Endothelial cell of umbilical vein (primary cell): ENCODE data around the gene SHC1. TPM values are rescaled to one million over a fixed set of nuclear protein-coding genes. Genes with fewer than 3 reads are reported as not detected.

ENCODE experiments used
- BruUV-seq: library from RNA; stranded (reverse); fragments of 400-500 nt; replicated peaks from 2 replicates; lab custom pipeline; 2021; lab: Mats Ljungman, UMichigan
- CTCF ChIA-PET: fragments of 300-600, 350-600 bp; sonication (Branson Sonifier 250); formaldehyde crosslinking; loops from one replicate; lab custom pipeline; 2021; ENCODE audit warnings: antibody characterized with exemption, inconsistent platforms; lab: Charles Lee
- POLR2A ChIA-PET: fragments of 300-600, 350-600 bp; sonication (Branson Sonifier 250); formaldehyde crosslinking; loops from one replicate; lab custom pipeline; 2021; ENCODE audit warnings: antibody characterized with exemption, inconsistent platforms; lab: Charles Lee
- DNase-seq: peaks from one replicate; pipeline ENCODE4 v3.0.0-alpha.2; 2011; ENCODE audit warnings: low read depth, low spot score
- FAIRE-seq: peaks from 2 replicates; lab custom pipeline; 2011; peaks lifted over from hg19 to GRCh38; lab: Jason Lieb, UNC
- H2AFZ ChIP-seq: 2 replicates; pipeline ENCODE4 v1.6.0; 2012; ENCODE audit warnings: low read depth, low read length, control low read depth, inconsistent platforms
- H3K27ac ChIP-seq: 2 replicates; pipeline ENCODE4 v1.5.1; 2011; ENCODE audit warnings: low read depth, mild to moderate bottlenecking, control low read depth, low read length, moderate library complexity; ENCODE audit not compliant: insufficient read depth
- H3K27me3 ChIP-seq, 2 experiments: 2 replicates each; pipeline versions ENCODE4 v1.6.0 to v1.6.1; 2011; ENCODE audit warnings: low read length in 2 of 2, mixed read lengths in 1 of 2; ENCODE audit not compliant: control insufficient read depth in 2 of 2, insufficient read depth in 2 of 2
- H3K36me3 ChIP-seq, 2 experiments: 2 replicates in 1 of 2; 3 replicates in 1 of 2; pipeline ENCODE4 v1.5.1; 2011; ENCODE audit warnings: low read length in 2 of 2, mild to moderate bottlenecking in 1 of 2, moderate library complexity in 1 of 2; ENCODE audit not compliant: control insufficient read depth in 2 of 2, insufficient read depth in 2 of 2; ENCODE audit errors: extremely low read depth in 1 of 2
- H3K4me1 ChIP-seq: 3 replicates; pipeline ENCODE4 v1.5.1; 2011; ENCODE audit warnings: mild to moderate bottlenecking, low read length; ENCODE audit not compliant: control insufficient read depth, insufficient read depth; ENCODE audit errors: extremely low read depth
- H3K4me2 ChIP-seq: 2 replicates; pipeline ENCODE4 v1.6.1; 2011; ENCODE audit warnings: low read length, control low read depth, mixed read lengths; ENCODE audit not compliant: insufficient read depth
- H3K4me3 ChIP-seq, 3 experiments: fragments of 200-600 bp in 1 of 3; sonication (generic), shearing (Covaris generic) in 1 of 3; replicated peaks in 1 of 3; 2 replicates each; pipeline ENCODE4 v1.5.1; 2011 to 2016; ENCODE audit warnings: control low read depth in 3 of 3, low read length in 3 of 3, mild to moderate bottlenecking in 2 of 3, inconsistent platforms in 1 of 3, low read depth in 1 of 3, moderate library complexity in 1 of 3; ENCODE audit not compliant: insufficient read depth in 1 of 3
- H3K79me2 ChIP-seq: 2 replicates; pipeline ENCODE4 v1.6.0; 2012; ENCODE audit warnings: low read length, inconsistent platforms; ENCODE audit not compliant: control insufficient read depth, insufficient read depth
- H3K9ac ChIP-seq: replicated peaks from 2 replicates; pipeline ENCODE3; 2011; ENCODE audit warnings: low read length, control low read depth; ENCODE audit not compliant: insufficient read depth; ENCODE audit errors: extremely low read depth
- H3K9me1 ChIP-seq: replicated peaks from 3 replicates; pipeline ENCODE4 v1.6.0; 2011; ENCODE audit warnings: mild to moderate bottlenecking, low read length; ENCODE audit not compliant: control insufficient read depth, insufficient read depth; ENCODE audit errors: extremely low read depth
- H3K9me3 ChIP-seq: replicated peaks from 2 replicates; pipeline ENCODE4 v1.5.1; 2012; ENCODE audit warnings: low read length, inconsistent platforms; ENCODE audit not compliant: control insufficient read depth, insufficient read depth
- H4K20me1 ChIP-seq: replicated peaks from 2 replicates; pipeline ENCODE3; 2011; ENCODE audit warnings: mild to moderate bottlenecking, low read length; ENCODE audit not compliant: control insufficient read depth, insufficient read depth; ENCODE audit errors: extremely low read depth
- FOS ChIP-seq: IDR thresholded peaks from 2 replicates; pipeline ENCODE4 v1.6.1; 2011; ENCODE audit warnings: mild to moderate bottlenecking, low read length, moderate library complexity, borderline replicate concordance; ENCODE audit not compliant: insufficient read depth
- GATA2 ChIP-seq: IDR thresholded peaks from 2 replicates; pipeline ENCODE4 v1.7.0; 2011; ENCODE audit warnings: low read depth, mild to moderate bottlenecking, moderate library complexity, mixed read lengths, low read length; ENCODE audit not compliant: insufficient read length, insufficient read depth
- MYC ChIP-seq: IDR thresholded peaks from one replicate; pipeline ENCODE4 v1.6.1; 2011; ENCODE audit warnings: mild to moderate bottlenecking, low read depth, low read length
- POLR2A ChIP-seq: IDR thresholded peaks from 2 replicates; pipeline ENCODE4 v1.6.1; 2012; ENCODE audit warnings: low read depth, mild to moderate bottlenecking, control low read depth, low read length
- POLR2AphosphoS5 ChIP-seq: IDR thresholded peaks from 2 replicates; pipeline ENCODE4 v1.6.1; 2012; ENCODE audit warnings: low read depth, mild to moderate bottlenecking, control low read depth, low read length, moderate library complexity; ENCODE audit not compliant: insufficient read depth
- dilution Hi-C: fragments of 300-500 bp; cut with MboI; formaldehyde crosslinking; loops from one replicate; pipeline ENCODE4 v1.15.0; 2019; ENCODE audit warnings: low sequenced_read_pairs; ENCODE audit not compliant: extremely low pct_ligation_motif_present
- intact Hi-C: fragments of 100-400 bp; cut with micrococcal nuclease; formaldehyde crosslinking; loops from one replicate; pipeline ENCODE4 v1.10.0; 2022
- polyA plus RNA-seq, 4 experiments: library from polyadenylated mRNA; depleted of rRNA in 3 of 4; stranded (reverse) in 3 of 4; unstranded in 1 of 4; fragments of >200 nt; gene quantifications; 2 replicates each; pipeline versions ENCODE4 v1.2.1 to v1.2.3, GENCODE V29; 2011 to 2012; ENCODE audit warnings: missing spikeins in 1 of 4
- total RNA-seq: library from RNA; stranded (reverse); gene quantifications from 2 replicates; pipeline ENCODE4 v1.2.3, GENCODE V29; 2021
- TF ChIP-seq, protein P1 (sequence below), 2 donors: IDR thresholded peaks; 1 replicate in 1 of 2; 2 replicates in 1 of 2; pipeline ENCODE4 v1.5.1; 2011; ENCODE audit warnings: low read length in 2 of 2, mild to moderate bottlenecking in 2 of 2, moderate library complexity in 2 of 2, control low read depth in 1 of 2, inconsistent platforms in 1 of 2, low read depth in 1 of 2; ENCODE audit not compliant: insufficient read depth in 1 of 2; ENCODE audit errors: extremely low read depth in 1 of 2
- TF ChIP-seq, protein P2 (sequence below): IDR thresholded peaks from 2 replicates; pipeline ENCODE4 v1.6.1; 2011; ENCODE audit not compliant: insufficient read depth, insufficient read length

SHC1 gene
- total and polyA plus RNA-seq, 2 donors (not counting 3 experiments of a cell fraction or from before 2014, with no cell fraction given): 316 to 324 TPM

DNA sequence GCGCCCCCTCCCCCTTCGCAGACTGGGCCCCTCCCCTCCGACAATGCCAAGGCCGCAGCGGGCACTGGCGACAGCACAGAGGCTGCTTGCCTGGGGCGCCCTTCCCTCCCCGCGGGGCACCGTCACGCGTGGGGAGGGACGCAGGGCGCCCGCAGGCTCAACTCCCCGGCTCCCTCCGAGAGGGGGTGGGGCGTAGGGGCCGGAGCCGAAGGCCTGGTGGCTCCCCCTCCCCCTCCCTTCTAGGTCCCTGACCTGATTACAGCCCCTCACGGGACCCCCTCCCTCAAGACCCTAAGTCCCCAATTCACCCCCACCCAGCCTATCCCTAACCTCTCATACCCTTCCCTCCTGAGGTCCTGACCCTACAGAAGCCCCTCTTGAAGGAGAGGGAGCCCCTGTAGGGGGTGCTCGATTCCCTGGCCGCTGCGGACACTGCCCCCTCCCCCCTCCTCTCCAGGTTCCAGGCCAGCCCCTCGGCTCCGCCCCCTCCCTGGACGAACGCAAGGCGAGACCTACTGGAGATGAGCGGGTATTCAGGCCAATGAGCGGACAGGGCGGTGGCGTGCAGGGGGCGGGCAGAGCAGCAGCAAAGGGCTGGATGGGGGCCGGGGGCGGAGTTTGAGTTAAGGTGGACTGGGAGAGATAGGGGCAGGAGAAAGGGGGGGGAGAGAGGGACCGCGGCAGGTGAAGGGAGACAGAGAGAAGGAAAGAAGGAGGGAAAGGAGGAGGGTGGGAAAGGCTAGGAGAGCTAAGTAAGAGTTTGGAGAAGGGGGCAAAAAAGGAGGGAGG, 31.3 kb upstream of the SHC1 start:
- no peaks in the 10 kb centered on the region for H3K9me3 ChIP-seq
- no TSS peak for BruUV-seq
- TF ChIP-seq POLR2A (no peak), FOS (no peak), GATA2 (no peak), POLR2AphosphoS5 (no peak), MYC (no peak)
- TF ChIP-seq, protein P1, sequence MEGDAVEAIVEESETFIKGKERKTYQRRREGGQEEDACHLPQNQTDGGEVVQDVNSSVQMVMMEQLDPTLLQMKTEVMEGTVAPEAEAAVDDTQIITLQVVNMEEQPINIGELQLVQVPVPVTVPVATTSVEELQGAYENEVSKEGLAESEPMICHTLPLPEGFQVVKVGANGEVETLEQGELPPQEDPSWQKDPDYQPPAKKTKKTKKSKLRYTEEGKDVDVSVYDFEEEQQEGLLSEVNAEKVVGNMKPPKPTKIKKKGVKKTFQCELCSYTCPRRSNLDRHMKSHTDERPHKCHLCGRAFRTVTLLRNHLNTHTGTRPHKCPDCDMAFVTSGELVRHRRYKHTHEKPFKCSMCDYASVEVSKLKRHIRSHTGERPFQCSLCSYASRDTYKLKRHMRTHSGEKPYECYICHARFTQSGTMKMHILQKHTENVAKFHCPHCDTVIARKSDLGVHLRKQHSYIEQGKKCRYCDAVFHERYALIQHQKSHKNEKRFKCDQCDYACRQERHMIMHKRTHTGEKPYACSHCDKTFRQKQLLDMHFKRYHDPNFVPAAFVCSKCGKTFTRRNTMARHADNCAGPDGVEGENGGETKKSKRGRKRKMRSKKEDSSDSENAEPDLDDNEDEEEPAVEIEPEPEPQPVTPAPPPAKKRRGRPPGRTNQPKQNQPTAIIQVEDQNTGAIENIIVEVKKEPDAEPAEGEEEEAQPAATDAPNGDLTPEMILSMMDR (IDR thresholded peaks at IDR 0.05; ENCODE audit: extremely low read depth in 1 of 2, insufficient read depth in 1 of 2, low read depth in 1 of 2, low read length in 2 of 2): peak; percentile 12 to 63
- TF ChIP-seq, protein P2, sequence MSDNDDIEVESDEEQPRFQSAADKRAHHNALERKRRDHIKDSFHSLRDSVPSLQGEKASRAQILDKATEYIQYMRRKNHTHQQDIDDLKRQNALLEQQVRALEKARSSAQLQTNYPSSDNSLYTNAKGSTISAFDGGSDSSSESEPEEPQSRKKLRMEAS: no peak
- no peaks in the 10 kb centered on the region for H3K9me1 ChIP-seq
- intact Hi-C loops: loop anchor here (1.0 to 5.0 kb wide), 9 partner anchors 15 to 445 kb away; partner anchors contain the start of genes ADAM15, PBXIP1 and UBE2Q1
- DNase-seq (peak; percentile 99), FAIRE-seq (peak; percentile 99)
- H3K27ac ChIP-seq: peak overlapping the region; percentile 26
- H2AFZ ChIP-seq: peak overlapping the region; percentile 93
- peaks cover 16% of the 10 kb centered on the region for H3K79me2 ChIP-seq
- H3K9ac ChIP-seq: peak overlapping the region; percentile 40
- POLR2A ChIA-PET: interaction anchor here (1.0 kb wide), 1 partner anchor 29 kb away, joined by 3 read pairs; no protein-coding TSS in a partner anchor
- H3K36me3 ChIP-seq: no peaks in the 10 kb centered on the region
- H3K27me3 ChIP-seq: no peaks in the 10 kb centered on the region
- peak overlapping the region; percentile 57 to 94 (median 61) for H3K4me3 ChIP-seq
- dilution Hi-C loops: no loop called here
- H4K20me1 ChIP-seq: no peaks in the 10 kb centered on the region
- CTCF ChIA-PET: interaction anchor here (3.1 to 6.5 kb wide), 4 partner anchors 13 to 65 kb away, joined by 12 to 87 read pairs (median 47); partner anchors contain the start of genes ADAM15, CKS1B, PMVK and SHC1
- peaks cover 25% of the 10 kb centered on the region for H3K4me1 ChIP-seq
- H3K4me2 ChIP-seq: peak overlapping the region; percentile 87
